Epithelial cell of proximal tubule (primary cell): ENCODE results near the gene PCDHGA1. TPM values are rescaled to one million over a fixed set of nuclear protein-coding genes. Genes with fewer than 3 reads are reported as not detected.

Experiments
- DNase-seq: peaks from one replicate; pipeline ENCODE4 v3.0.0-alpha.2; 2011; ENCODE audit warnings: low read depth
- H3K4me3 ChIP-seq: 2 replicates; pipeline ENCODE4 v1.5.1; 2011; ENCODE audit warnings: low read depth, mild to moderate bottlenecking, low read length
- total RNA-seq: library from RNA; depleted of rRNA; stranded (reverse); fragments of >200 nt; gene quantifications from 2 replicates; pipeline ENCODE4 v1.2.3, GENCODE V29; 2015
- TF ChIP-seq, protein P1 (sequence below): conservative IDR thresholded peaks from 2 replicates; pipeline ENCODE4 v1.5.1; 2012; ENCODE audit warnings: low read depth, mild to moderate bottlenecking, low read length

Gene PCDHGA1
- total RNA-seq, 1 donor from 2014 or later: 0.75 TPM

DNA sequence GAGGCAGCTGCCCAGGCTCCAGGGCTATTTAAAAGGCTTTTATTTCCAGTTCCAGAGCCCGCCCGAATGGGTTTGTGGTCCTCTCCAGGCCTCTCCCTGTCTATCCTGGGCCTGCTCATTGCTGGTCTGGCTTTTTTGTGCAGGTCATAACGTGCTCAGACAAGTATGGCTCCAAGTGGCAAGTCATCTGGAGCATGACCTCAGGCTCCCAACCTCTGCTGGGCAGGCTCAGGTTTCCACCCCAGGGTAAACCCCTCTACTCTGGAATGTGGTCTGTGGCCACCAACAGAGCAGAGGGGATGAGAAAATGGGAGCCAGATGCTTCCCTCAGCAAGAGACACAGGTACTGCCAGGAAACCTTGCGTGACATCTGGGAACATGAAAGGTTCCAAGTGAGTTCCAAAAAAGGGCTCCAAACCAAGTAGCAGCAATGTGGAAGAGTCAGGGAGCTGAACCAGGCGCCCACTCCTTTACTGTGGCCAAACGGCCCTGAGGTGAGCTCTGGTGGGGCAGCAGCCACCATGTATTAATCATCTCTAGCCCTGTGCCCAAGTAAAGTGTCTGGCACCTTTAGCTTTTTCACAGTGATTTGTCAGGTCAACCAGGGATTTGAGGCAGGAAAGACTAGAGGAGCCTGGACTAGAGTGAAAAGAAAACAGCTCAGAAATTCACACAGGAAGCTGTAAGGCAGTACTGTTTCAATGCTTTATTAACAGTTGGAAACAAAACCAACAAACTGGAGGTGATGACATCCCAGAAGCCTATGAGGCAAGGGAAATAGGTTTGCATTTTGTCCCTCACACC, 184.2 kb downstream of the PCDHGA1 start:
- DNase-seq: no peak
- TF ChIP-seq, protein P1, sequence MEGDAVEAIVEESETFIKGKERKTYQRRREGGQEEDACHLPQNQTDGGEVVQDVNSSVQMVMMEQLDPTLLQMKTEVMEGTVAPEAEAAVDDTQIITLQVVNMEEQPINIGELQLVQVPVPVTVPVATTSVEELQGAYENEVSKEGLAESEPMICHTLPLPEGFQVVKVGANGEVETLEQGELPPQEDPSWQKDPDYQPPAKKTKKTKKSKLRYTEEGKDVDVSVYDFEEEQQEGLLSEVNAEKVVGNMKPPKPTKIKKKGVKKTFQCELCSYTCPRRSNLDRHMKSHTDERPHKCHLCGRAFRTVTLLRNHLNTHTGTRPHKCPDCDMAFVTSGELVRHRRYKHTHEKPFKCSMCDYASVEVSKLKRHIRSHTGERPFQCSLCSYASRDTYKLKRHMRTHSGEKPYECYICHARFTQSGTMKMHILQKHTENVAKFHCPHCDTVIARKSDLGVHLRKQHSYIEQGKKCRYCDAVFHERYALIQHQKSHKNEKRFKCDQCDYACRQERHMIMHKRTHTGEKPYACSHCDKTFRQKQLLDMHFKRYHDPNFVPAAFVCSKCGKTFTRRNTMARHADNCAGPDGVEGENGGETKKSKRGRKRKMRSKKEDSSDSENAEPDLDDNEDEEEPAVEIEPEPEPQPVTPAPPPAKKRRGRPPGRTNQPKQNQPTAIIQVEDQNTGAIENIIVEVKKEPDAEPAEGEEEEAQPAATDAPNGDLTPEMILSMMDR: no peak
- H3K4me3 ChIP-seq: no peak overlapping the region

DNA sequence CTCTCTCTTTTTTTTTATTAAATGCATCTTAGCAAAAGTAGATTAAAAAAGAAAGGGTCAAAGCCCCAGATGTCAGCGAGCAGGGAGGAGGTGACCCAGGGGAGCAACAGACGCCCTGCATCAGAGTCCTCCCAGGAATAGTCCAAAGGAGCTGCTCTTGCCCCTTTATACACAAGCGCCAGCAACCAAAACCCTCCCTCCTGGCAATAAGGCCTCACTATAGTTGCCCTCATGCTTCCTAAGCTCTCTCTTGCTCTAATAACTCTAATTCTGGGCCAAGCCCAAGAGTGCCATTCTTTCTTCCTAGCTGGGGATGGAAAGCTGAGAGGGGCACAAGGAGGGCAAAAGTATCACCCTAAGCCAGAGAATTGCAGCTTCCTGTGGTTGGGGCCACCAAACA, 184.8 kb downstream of the PCDHGA1 start:
- DNase-seq: no peak
- no peak overlapping the region for H3K4me3 ChIP-seq
- TF ChIP-seq, protein P1: no peak

DNA sequence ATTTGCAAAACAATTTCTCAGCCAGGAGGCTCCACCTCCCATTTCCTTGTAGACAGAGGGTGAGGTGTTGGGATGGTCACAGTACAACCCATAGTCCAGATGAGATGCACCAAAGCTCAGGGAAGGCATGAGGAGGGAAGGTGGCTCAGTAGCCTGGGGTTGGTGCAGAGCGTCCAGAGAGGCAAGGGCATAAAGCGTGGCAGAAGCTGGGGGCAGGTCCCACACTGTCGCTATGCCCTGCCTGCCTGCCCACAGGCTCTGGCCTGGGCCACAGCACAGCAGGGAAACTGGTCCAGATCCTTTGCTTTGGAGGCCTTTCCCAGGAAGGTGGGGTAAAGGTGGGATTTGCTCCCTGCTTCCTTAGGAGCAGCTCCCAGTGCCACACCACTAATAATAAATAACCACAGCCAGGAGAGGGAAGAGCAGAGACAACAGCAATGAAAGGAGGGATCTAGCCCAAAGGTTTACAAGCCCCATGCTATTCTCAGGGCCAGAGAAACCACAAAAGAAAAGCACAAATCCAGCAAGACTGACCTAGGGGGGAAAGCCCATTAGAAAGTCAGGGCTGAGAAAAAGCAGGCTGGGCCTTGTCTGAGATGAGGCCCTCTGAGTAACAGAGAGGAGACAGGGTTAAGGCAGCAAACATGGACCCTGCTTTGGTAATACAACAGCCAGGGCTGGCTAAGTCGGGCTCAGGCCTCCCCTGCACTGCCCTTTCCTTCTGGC, 185.8 kb downstream of the PCDHGA1 start:
- DNase-seq: no peak
- TF ChIP-seq, protein P1: no peak

DNA sequence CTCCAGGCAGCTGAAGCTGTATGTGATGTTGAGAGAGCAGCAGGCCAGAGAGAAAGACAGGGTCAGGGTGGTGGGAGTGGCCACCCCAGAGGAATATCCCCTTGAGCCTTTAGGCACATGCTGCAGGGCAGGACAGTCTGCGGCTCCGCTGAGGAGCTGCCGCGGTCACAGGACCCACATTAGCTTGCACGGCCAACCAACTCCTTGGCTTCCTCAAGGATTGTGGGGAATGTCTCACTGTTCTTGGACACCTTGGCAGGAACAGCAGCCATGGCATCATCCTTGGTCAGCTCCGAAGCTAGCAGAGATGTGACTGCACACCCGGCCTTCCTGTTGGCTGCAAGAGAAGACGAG, 186.3 kb downstream of the PCDHGA1 start:
- DNase-seq: no peak
- TF ChIP-seq, protein P1: no peak
- no peak overlapping the region for H3K4me3 ChIP-seq

More for the DNA sequence above, 185.8 kb downstream of the PCDHGA1 start:
- no peak overlapping the region for H3K4me3 ChIP-seq

DNA sequence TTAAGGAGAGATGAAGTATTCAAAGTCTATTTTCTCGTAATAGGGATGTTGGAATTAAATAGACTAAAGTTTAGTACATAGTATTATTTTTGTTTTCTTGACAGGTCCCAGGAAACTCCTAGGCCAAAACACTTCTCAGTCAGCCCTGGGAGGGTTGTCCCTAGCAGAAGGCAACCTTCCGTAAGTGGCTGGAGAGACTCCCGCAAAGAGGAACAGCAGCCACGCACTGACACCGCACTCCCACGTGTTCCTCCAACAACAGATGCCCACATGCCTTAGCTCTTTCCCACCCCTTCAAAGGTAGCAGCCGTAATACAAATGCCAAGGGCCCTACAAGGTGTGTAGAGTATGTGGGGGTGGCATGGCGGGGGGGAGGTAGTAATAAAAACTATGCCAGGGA, 187.0 kb downstream of the PCDHGA1 start:
- no peak overlapping the region for H3K4me3 ChIP-seq
- TF ChIP-seq, protein P1: no peak
- no peak for DNase-seq

DNA sequence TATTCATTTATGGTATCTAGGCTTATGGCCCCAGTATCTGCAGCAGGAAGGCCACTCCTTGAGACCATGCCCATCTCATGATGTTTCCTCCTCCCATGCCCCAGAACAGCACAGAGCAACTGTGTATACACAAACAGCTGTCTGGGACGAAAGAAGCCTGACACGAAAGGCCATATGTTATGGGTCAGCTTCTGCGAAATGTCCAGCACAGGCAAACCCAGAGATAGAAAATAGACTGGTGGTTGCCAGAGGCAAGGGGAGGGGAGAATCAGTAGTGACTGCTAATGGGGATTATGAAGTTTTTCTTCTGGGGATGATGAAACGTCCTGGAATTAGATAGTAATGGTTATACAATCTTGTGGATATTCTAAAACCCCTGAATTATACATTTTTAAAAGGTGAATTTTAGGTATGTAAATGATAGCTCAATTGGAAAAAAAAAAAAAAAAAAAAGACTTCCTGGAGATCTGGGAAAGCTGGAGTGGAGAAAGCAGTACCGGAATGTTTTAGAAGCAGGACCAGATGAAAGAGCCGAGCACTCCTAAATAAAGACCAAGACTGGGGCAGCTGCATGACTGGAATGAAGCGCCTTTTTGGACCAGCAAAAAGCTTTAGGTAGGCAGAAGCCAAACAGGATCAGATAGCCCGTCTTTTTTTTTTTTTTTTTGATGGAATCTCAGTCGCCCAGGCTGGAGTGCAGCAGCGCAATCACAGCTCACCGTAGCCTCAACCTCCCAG, 187.7 kb downstream of the PCDHGA1 start:
- DNase-seq: no peak
- TF ChIP-seq, protein P1: no peak

More for the DNA sequence above, 187.7 kb downstream of the PCDHGA1 start:
- H3K4me3 ChIP-seq: no peak overlapping the region
